Neural progenitor cell (in vitro differentiated cells): ENCODE data around the gene OR52B4. TPM values are rescaled to one million over a fixed set of nuclear protein-coding genes. Genes with fewer than 3 reads are reported as not detected.

Experiments
- total RNA-seq: library from RNA; depleted of rRNA; stranded (reverse); fragments of >200 nt; gene quantifications from 2 replicates; pipeline ENCODE4 v1.2.3, GENCODE V29; 2015; ENCODE audit warnings: low replicate concordance

The OR52B4 gene
- total RNA-seq, 1 donor from 2014 or later = not detected

Other genes with a start within 250 kb of the OR52B4 start
- 9.7 and 9.9 TPM in 2 replicates for gene TRIM21, start 25.3 kb upstream of the OR52B4 start, total RNA-seq
- not detected in 2 replicates for gene OR52K2, start 80.9 kb upstream of the OR52B4 start, total RNA-seq
- gene OR52K1, start 114.3 kb upstream of the OR52B4 start, total RNA-seq = not detected in 2 replicates
- not detected in 2 replicates for gene OR52M1, start 176.8 kb upstream of the OR52B4 start, total RNA-seq
- gene OR52I2, start 213.4 kb upstream of the OR52B4 start, total RNA-seq = not detected in 2 replicates
- gene OR52I1, start 225.7 kb upstream of the OR52B4 start, total RNA-seq = not detected in 2 replicates
- gene TRIM68, start 239.8 kb upstream of the OR52B4 start, total RNA-seq = 10.5 and 19.5 TPM in 2 replicates